ENCODE measurements around the gene KANK4.

KANK4 gene

DNA sequence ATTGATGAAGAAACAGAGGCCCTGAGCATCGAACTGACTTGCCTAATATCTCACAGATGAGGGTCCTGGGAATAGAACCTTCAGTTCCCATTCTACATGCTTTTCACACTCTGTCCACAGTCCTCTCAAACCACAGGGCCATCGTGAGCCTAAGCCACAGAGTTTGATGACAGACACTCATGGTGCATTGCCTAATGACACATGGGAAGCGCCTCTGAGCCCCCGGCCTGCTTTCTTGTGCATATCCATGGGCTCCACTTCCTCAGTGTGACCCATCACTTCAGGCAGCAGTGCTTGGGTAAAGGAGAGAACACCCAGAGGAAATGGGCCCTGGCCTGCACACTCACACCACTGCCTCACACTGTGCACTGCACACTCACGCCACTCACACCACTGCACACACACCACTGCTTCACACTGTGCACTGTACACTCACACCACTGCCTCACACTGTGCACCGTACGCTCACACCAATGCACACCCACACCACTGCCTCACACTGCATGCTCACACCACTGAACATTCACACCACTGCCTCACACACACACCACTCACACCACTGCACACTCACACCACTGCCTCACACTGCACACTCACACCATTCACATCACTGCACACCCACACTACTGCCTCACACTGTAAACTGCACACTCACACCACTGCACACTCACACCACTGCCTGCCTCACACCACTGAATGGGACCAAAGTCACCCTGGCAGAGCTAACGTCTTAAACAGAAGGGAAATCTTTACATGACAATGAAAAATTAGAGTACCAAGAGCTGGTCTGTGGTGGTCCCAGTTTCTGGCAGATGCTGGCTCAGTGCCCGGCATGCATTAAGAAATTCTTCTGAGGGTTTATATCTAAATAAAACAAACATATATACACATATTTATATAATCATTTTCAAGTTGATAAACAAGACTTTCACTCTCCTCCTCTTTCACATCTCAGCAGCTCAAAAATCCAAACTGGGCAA is 53.0 kb downstream of the KANK4 start:
- H3K36me3 ChIP-seq (ENCODE audit: insufficient read depth, low read length) = no peaks in the 10 kb centered on the region
- H3K9ac ChIP-seq (ENCODE audit: low read depth, low read length, poor library complexity, severe bottlenecking) = no peak overlapping the region
- peaks cover 8% of the 10 kb centered on the region for H3K4me1 ChIP-seq (ENCODE audit: insufficient read depth, low read length, poor library complexity, severe bottlenecking)
- H3K9me3 ChIP-seq (ENCODE audit: insufficient read depth, low read depth, low read length) = no peaks in the 10 kb centered on the region
- no peaks in the 10 kb centered on the region for H3K9me2 ChIP-seq (replicated peaks; ENCODE audit: low read depth, low read length)
- H3K79me2 ChIP-seq (ENCODE audit: insufficient read depth, low read length) = no peaks in the 10 kb centered on the region
- no peak overlapping the region for H3K4me2 ChIP-seq (ENCODE audit: low read depth, low read length, poor library complexity, severe bottlenecking)
- H3F3A ChIP-seq (ENCODE audit: low read depth) = no peaks in the 10 kb centered on the region
- no peaks in the 10 kb centered on the region for H4K20me1 ChIP-seq (ENCODE audit: insufficient read depth, low read length, poor library complexity, severe bottlenecking)
- no peak overlapping the region for H3K4me3 ChIP-seq (ENCODE audit: low read length, poor library complexity, severe bottlenecking)
- no peak overlapping the region for H2AFZ ChIP-seq (ENCODE audit: low read length)
- TF ChIP-seq, protein P1, sequence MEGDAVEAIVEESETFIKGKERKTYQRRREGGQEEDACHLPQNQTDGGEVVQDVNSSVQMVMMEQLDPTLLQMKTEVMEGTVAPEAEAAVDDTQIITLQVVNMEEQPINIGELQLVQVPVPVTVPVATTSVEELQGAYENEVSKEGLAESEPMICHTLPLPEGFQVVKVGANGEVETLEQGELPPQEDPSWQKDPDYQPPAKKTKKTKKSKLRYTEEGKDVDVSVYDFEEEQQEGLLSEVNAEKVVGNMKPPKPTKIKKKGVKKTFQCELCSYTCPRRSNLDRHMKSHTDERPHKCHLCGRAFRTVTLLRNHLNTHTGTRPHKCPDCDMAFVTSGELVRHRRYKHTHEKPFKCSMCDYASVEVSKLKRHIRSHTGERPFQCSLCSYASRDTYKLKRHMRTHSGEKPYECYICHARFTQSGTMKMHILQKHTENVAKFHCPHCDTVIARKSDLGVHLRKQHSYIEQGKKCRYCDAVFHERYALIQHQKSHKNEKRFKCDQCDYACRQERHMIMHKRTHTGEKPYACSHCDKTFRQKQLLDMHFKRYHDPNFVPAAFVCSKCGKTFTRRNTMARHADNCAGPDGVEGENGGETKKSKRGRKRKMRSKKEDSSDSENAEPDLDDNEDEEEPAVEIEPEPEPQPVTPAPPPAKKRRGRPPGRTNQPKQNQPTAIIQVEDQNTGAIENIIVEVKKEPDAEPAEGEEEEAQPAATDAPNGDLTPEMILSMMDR (conservative IDR thresholded peaks at IDR 0.05; ENCODE audit: low read length) = no peak
- TF ChIP-seq EZH2phosphoT487 (IDR thresholded peaks at IDR 0.05; ENCODE audit: borderline replicate concordance) = no peak
- H3K27me3 ChIP-seq (ENCODE audit: insufficient read depth, low read length, poor library complexity, severe bottlenecking) = no peaks in the 10 kb centered on the region

DNA sequence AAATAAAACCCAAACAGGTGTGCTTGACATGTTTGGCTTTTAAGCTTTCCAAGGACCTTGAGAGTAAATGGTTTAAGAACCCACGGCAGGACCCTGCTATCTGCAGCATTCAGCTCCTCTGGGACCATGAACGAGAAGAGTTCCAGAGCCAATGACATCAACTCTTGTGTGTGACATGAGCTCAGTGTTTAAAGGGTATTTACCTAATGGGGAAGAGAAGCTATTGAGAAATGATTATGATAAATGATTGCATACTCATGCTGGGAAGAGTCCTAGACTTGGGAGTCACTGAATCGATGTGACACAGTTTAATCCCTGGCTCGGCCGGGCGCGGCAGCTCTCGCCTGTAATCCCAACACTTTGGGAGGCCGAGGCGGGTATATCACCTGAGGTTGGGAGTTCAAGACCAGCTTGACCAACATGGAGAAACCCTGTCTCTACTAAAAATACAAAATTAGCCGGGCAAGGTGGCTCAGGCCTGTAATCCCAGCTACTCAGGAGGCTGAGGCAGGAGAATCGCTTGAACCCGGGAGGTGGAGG is 55.4 kb downstream of the KANK4 start:
- Histone ChIP-seq H3K36me3 (ENCODE audit: insufficient read depth, low read length) (no peaks in the 10 kb centered on the region), H3K4me2 (ENCODE audit: low read depth, low read length, poor library complexity, severe bottlenecking) (no peak overlapping the region), H3K27me3 (ENCODE audit: insufficient read depth, low read length, poor library complexity, severe bottlenecking) (no peaks in the 10 kb centered on the region), H3K79me2 (ENCODE audit: insufficient read depth, low read length) (no peaks in the 10 kb centered on the region), H3K4me1 (ENCODE audit: insufficient read depth, low read length, poor library complexity, severe bottlenecking) (no peaks in the 10 kb centered on the region), H3K9ac (ENCODE audit: low read depth, low read length, poor library complexity, severe bottlenecking) (no peak overlapping the region), H3K4me3 (ENCODE audit: low read length, poor library complexity, severe bottlenecking) (no peak overlapping the region), H3K9me2 (replicated peaks; ENCODE audit: low read depth, low read length) (no peaks in the 10 kb centered on the region), H2AFZ (ENCODE audit: low read length) (no peak overlapping the region), H3K9me3 (ENCODE audit: insufficient read depth, low read depth, low read length) (no peaks in the 10 kb centered on the region), H3F3A (ENCODE audit: low read depth) (no peaks in the 10 kb centered on the region), H4K20me1 (ENCODE audit: insufficient read depth, low read length, poor library complexity, severe bottlenecking) (no peaks in the 10 kb centered on the region)
- TF ChIP-seq EZH2phosphoT487 (IDR thresholded peaks at IDR 0.05; ENCODE audit: borderline replicate concordance) = no peak
- TF ChIP-seq, protein P1 (conservative IDR thresholded peaks at IDR 0.05; ENCODE audit: low read length) = no peak

DNA sequence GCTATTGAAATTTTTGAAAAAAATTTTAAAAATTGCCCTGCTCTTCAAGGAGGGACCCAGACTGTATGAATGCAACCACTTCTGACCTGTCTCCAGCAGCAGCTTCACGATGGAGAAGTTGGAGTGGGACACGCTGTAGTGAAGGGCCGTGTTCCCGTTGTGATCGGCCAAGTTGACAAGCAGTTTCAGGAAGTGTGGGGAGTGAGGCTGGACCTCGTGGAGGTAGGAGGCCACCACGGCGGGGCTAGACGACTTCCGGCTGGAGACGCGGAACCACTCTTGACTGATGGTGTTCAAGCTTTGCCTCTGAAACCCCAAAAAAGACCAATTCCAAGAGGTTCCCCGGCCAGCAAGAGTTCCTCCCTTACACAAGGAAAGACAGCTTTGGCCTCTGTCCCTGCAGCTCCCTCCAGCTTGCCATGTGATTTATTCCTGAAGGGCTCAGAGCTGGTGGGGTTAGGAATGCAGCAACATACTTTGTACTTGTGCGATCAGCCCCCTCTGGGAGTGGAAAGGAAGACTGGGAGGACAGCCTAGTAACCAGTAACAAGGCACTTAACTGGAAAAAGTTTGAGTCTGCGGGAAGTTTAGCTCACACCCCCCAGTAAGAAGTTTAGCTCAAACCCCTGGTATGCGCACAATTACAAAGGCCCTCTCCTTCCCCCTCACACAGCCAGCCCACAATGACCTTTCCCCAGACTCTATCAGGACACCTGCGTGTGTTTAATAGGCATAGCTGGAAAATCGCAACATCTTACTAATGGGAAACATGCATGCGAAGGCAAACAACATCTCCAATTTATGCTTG is 56.0 kb downstream of the KANK4 start:
- Histone ChIP-seq H3K36me3 (ENCODE audit: insufficient read depth, low read length) (no peaks in the 10 kb centered on the region), H3K27me3 (ENCODE audit: insufficient read depth, low read length, poor library complexity, severe bottlenecking) (no peaks in the 10 kb centered on the region), H3K4me3 (ENCODE audit: low read length, poor library complexity, severe bottlenecking) (no peak overlapping the region), H3K9me2 (replicated peaks; ENCODE audit: low read depth, low read length) (no peaks in the 10 kb centered on the region), H2AFZ (ENCODE audit: low read length) (no peak overlapping the region), H3K79me2 (ENCODE audit: insufficient read depth, low read length) (no peaks in the 10 kb centered on the region), H3F3A (ENCODE audit: low read depth) (no peaks in the 10 kb centered on the region), H3K9ac (ENCODE audit: low read depth, low read length, poor library complexity, severe bottlenecking) (no peak overlapping the region), H3K9me3 (ENCODE audit: insufficient read depth, low read depth, low read length) (no peaks in the 10 kb centered on the region), H3K4me1 (ENCODE audit: insufficient read depth, low read length, poor library complexity, severe bottlenecking) (no peaks in the 10 kb centered on the region), H3K4me2 (ENCODE audit: low read depth, low read length, poor library complexity, severe bottlenecking) (no peak overlapping the region), H4K20me1 (ENCODE audit: insufficient read depth, low read length, poor library complexity, severe bottlenecking) (no peaks in the 10 kb centered on the region)
- no peak for TF ChIP-seq EZH2phosphoT487 (IDR thresholded peaks at IDR 0.05; ENCODE audit: borderline replicate concordance)
- TF ChIP-seq, protein P1 (conservative IDR thresholded peaks at IDR 0.05; ENCODE audit: low read length) = no peak

Measured in Loucy (cell line).